Right lobe of liver (tissue), 6 donors: ENCODE results near the gene BHLHA15. TPM values are rescaled to one million over a fixed set of nuclear protein-coding genes. Genes with fewer than 3 reads are reported as not detected.

Experiments used
- ATAC-seq, 4 donors: fragments of 200-7000 bp; cut with Tn5 transposase; one replicate each; pipeline ENCODE4 v1.9.1; 2020; ENCODE audit warnings: mild to moderate bottlenecking in 4 of 4, moderate library complexity in 4 of 4
- DNase-seq, 3 donors: peaks; one replicate each; pipeline ENCODE4 v3.0.0-alpha.2; 2020
- H3K27ac ChIP-seq, 3 donors: fragments of 200-600 bp; one replicate each; pipeline ENCODE4 v1.8.0; 2022
- H3K27me3 ChIP-seq, 2 donors: fragments of 200-600 bp; one replicate each; pipeline ENCODE4 v1.8.0; 2022
- H3K36me3 ChIP-seq, 4 donors: fragments of 200-600 bp; sonication (generic) in 1 of 4; one replicate each; pipeline versions ENCODE4 v1.5.1 to v1.8.0; 2017 to 2022; ENCODE audit warnings: control low read depth in 1 of 4
- H3K4me1 ChIP-seq, 4 donors: fragments of 200-600 bp; sonication (generic) in 1 of 4; one replicate each; pipeline versions ENCODE4 v1.5.1 to v1.8.0; 2017 to 2022; ENCODE audit warnings: control low read depth in 1 of 4
- H3K4me3 ChIP-seq, 3 donors: fragments of 200-600 bp; one replicate each; pipeline ENCODE4 v1.8.0; 2022
- H3K9me3 ChIP-seq, 4 donors: fragments of 200-600 bp; sonication (generic) in 1 of 4; one replicate each; pipeline versions ENCODE4 v1.5.1 to v1.8.0; 2017 to 2022; ENCODE audit warnings: control low read depth in 1 of 4
- POLR2A ChIP-seq: fragments of 450-650 bp; IDR thresholded peaks from one replicate; pipeline ENCODE4 v1.6.1; 2017; ENCODE audit warnings: antibody characterized with exemption, mild to moderate bottlenecking
- WGBS: methylation state at CpG from one replicate; pipeline ENCODE4 v1.1.6; 2018; ENCODE audit warnings: low coverage, low lambda C conversion rate; ENCODE audit not compliant: insufficient coverage; ENCODE audit errors: missing lambda C conversion rate; 5-methylcytosine and 5-hydroxymethylcytosine counted together
- intact Hi-C, 2 donors: fragments of 100-400 bp; cut with DNase I; formaldehyde crosslinking; loops; one replicate each; pipeline versions ENCODE4 v1.11.2 to v1.14.1; 2022
- total RNA-seq, 6 experiments: library from RNA; depleted of rRNA in 2 of 6; stranded (reverse); fragments of >200 nt in 2 of 6; fragmentation: NEBNext Ultra II Directional in 3 of 6; extraction: Animal tissue kit (Norgen Biotek cat#: 25700) in 3 of 6; gene quantifications; one replicate each; pipeline versions ENCODE4 v1.1.0 to v1.2.4, GENCODE V29; 2016 to 2023
- TF ChIP-seq, protein P1 (sequence below), 4 donors: fragments of 200-600 bp in 3 of 4; fragments of 450-650 bp in 1 of 4; IDR thresholded peaks; one replicate each; pipeline versions ENCODE4 v1.5.1 to v1.8.0; 2016 to 2022; ENCODE audit warnings: antibody characterized with exemption in 4 of 4, mild to moderate bottlenecking in 2 of 4
- donor health status: DM: no; HTN: yes; CAD: no.
- donor health status: DM: no; HTN: no; CAD: no.
- donor health status: DM: no; HTN: no; CAD: no.
- donor health status: DM: no; HTN: yes; CAD: no.
- donor health status: DM: no; HTN: yes; CAD: no.

Gene BHLHA15
- total RNA-seq, 6 experiments from 2014 or later, result 2.3 to 25.9 (median 5.3) TPM

- Histone ChIP-seq H3K4me1 (no peaks in the 10 kb centered on the region), H3K4me3 (no peak overlapping the region), H3K27me3 (no peaks in the 10 kb centered on the region), H3K36me3 (peaks cover 0 to 35% (median 5%) of the 10 kb centered on the region in 4 donors), H3K27ac (no peak overlapping the region), H3K9me3 (no peaks in the 10 kb centered on the region)
- TF ChIP-seq, protein P1, sequence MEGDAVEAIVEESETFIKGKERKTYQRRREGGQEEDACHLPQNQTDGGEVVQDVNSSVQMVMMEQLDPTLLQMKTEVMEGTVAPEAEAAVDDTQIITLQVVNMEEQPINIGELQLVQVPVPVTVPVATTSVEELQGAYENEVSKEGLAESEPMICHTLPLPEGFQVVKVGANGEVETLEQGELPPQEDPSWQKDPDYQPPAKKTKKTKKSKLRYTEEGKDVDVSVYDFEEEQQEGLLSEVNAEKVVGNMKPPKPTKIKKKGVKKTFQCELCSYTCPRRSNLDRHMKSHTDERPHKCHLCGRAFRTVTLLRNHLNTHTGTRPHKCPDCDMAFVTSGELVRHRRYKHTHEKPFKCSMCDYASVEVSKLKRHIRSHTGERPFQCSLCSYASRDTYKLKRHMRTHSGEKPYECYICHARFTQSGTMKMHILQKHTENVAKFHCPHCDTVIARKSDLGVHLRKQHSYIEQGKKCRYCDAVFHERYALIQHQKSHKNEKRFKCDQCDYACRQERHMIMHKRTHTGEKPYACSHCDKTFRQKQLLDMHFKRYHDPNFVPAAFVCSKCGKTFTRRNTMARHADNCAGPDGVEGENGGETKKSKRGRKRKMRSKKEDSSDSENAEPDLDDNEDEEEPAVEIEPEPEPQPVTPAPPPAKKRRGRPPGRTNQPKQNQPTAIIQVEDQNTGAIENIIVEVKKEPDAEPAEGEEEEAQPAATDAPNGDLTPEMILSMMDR (IDR thresholded peaks at IDR 0.05), result no peak
- TF ChIP-seq POLR2A, result no peak
- 98% methylated on average over 8 of the region's 28 CpGs for WGBS
- intact Hi-C loops, result no loop called here
- DNase-seq (no peak), ATAC-seq (no peak)
Measured at GRCh38 chr7:98194186-98194585, 17.1 kb upstream of the BHLHA15 start.

GRCh38 chr7:98194672-98195457 lies 16.4 kb upstream of the BHLHA15 start:
- Histone ChIP-seq H3K4me1 (no peaks in the 10 kb centered on the region), H3K36me3 (peaks cover 0 to 35% (median 5%) of the 10 kb centered on the region in 4 donors), H3K27me3 (no peaks in the 10 kb centered on the region), H3K9me3 (no peaks in the 10 kb centered on the region), H3K27ac (no peak overlapping the region), H3K4me3 (no peak overlapping the region)
- 100% methylated on average over 5 of the region's 8 CpGs for WGBS
- ATAC-seq (no peak), DNase-seq (peak in 1 of 3 donors; percentile 27)
- no peak for TF ChIP-seq POLR2A
- TF ChIP-seq, protein P1 (IDR thresholded peaks at IDR 0.05), result no peak
- intact Hi-C loops, result no loop called here

DNA sequence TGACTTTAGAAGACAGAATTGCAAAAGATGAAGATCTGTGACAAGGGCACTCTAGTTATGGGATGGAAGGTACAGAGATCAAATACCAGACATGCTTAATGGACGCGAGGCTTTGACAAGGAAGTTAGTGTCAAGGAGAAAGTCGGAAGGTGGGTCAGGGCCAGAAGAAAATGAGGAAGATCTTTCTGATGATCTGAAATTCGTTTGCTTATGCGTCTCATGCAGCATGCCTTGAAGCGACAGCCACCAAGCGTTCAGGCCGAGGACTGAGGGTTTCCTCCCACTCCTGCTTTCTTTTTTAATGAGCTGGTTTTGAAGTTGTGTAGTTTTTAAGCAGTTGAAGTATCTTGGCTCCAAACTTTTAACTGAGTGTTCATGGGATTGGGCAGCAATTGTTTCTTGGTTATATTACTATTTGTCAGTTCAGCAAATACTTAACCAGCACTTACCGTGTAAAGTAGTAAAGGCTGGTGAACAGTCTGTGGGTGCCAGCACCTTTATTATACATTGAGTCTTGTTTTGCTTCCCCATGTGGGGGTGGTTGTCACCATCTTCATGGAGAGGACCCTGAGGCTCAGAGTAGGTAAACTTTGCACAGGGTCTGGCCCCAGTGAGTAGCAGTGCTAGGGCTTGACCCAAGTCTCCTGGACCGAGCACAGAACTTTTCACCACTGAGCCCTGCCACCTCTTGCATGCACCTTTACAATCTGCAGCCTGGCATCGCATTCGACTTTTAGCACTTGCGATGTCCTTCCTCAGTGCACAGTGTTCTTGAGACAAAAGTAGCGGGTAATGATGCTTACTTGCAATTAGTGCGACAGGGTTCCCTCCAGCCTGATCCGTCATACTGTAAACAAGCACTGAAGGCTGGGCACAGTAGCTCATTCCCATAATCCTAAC lies 14.3 kb upstream of the BHLHA15 start:
- Histone ChIP-seq H3K36me3 (peaks cover 0 to 27% (median 5%) of the 10 kb centered on the region in 4 donors), H3K27me3 (no peaks in the 10 kb centered on the region), H3K27ac (no peak overlapping the region), H3K4me3 (no peak overlapping the region), H3K9me3 (no peaks in the 10 kb centered on the region), H3K4me1 (no peaks in the 10 kb centered on the region)
- DNase-seq, result no peak
- 90% methylated on average over 11 of the region's 16 CpGs for WGBS
- no peak for TF ChIP-seq POLR2A
- TF ChIP-seq, protein P1 (IDR thresholded peaks at IDR 0.05), result no peak
- no peak for ATAC-seq
- intact Hi-C loops, result no loop called here

GRCh38 chr7:98199131-98199530 lies 12.1 kb upstream of the BHLHA15 start:
- H3K36me3 ChIP-seq, result peaks cover 0 to 18% (median 0%) of the 10 kb centered on the region in 4 donors
- intact Hi-C loops, result no loop called here
- WGBS, result 95% methylated on average over 5 of the region's 5 CpGs

More at GRCh38 chr7:98199131-98199530, 12.1 kb upstream of the BHLHA15 start:
- Histone ChIP-seq H3K4me3 (no peak overlapping the region), H3K4me1 (no peaks in the 10 kb centered on the region), H3K27ac (no peak overlapping the region), H3K27me3 (no peaks in the 10 kb centered on the region), H3K9me3 (no peaks in the 10 kb centered on the region)
- no peak for ATAC-seq
- DNase-seq, result no peak
- TF ChIP-seq, protein P1 (IDR thresholded peaks at IDR 0.05), result no peak
- TF ChIP-seq POLR2A, result no peak
